ENCODE results near the gene RBP7. TPM values are rescaled to one million over a fixed set of nuclear protein-coding genes. Genes with fewer than 3 reads are reported as not detected.

The RBP7 gene
- total and polyA plus RNA-seq, 4 donors: 1.2 to 11.8 (median 4.8) TPM

DNA sequence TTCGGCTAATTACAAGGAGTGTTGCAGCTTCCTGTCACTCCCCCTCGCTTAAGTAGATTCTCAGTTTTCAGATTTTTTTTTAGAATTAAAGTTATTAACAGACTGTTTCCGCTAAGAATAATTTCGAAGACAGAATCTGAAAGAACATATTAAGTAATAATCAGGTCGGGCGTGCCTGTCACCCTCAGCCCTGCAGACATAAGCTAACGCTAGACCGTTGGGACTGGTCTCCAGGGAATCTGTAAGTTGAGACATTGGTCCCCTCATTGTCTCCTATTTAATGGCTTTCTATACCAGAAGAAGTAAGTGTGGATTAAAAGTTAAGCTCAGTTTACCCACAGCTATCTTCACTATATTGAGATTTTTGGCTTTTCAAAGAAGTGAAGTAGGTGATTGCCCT is 39.3 kb upstream of the RBP7 start (continued):
- TF ChIP-seq HNF4A (conservative IDR thresholded peaks at IDR 0.05) (no peak), HNF4G (IDR thresholded peaks at IDR 0.05) (no peak)
- TF ChIP-seq, protein P1, sequence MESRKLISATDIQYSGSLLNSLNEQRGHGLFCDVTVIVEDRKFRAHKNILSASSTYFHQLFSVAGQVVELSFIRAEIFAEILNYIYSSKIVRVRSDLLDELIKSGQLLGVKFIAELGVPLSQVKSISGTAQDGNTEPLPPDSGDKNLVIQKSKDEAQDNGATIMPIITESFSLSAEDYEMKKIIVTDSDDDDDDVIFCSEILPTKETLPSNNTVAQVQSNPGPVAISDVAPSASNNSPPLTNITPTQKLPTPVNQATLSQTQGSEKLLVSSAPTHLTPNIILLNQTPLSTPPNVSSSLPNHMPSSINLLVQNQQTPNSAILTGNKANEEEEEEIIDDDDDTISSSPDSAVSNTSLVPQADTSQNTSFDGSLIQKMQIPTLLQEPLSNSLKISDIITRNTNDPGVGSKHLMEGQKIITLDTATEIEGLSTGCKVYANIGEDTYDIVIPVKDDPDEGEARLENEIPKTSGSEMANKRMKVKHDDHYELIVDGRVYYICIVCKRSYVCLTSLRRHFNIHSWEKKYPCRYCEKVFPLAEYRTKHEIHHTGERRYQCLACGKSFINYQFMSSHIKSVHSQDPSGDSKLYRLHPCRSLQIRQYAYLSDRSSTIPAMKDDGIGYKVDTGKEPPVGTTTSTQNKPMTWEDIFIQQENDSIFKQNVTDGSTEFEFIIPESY (IDR thresholded peaks at IDR 0.05): no peak

DNA sequence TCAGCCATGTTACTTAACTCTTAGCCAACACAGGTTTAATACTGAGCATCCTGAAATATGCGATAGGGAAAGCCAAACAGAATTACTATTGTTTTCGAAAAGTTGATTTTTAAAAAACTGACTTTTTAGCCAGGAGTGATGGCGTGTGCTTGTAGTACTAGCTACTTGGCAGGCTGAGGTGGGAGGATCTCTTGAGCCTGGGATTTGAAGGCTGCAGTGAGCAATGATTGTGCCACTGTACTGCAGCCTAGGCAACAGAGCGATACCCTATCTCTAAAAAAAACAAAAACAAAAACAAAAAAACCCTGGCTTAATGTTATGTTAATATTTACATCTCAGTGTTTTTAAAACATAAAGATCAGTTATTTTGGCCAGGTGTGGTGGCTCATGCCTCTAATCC is 37.0 kb upstream of the RBP7 start:
- Histone ChIP-seq H3K9ac (ENCODE audit: low read depth in 1 of 2, low read length in 2 of 2) (no peak overlapping the region), H3K36me3 (ENCODE audit: control insufficient read depth in 4 of 4, insufficient read depth in 3 of 4, low read depth in 1 of 4, low read length in 3 of 4) (peaks cover 0 to 4% (median 0%) of the 10 kb centered on the region in 4 donors), H3K4me3 (ENCODE audit: low read depth in 1 of 3, low read length in 3 of 3) (no peak overlapping the region), H3K27ac (ENCODE audit: low read depth in 1 of 2, low read length in 2 of 2) (no peak overlapping the region), H3K4me1 (ENCODE audit: control insufficient read depth in 4 of 4, insufficient read depth in 4 of 4, low read length in 3 of 4) (no peaks in the 10 kb centered on the region), H3K9me3 (ENCODE audit: control insufficient read depth in 4 of 4, low read length in 3 of 4) (no peaks in the 10 kb centered on the region), H3K27me3 (ENCODE audit: control insufficient read depth in 4 of 4, insufficient read depth in 4 of 4, low read length in 3 of 4) (no peaks in the 10 kb centered on the region)
- no peak for DNase-seq (ENCODE audit: low spot score)
- 97% methylated on average over 4 of the region's 4 CpGs for WGBS
- TF ChIP-seq, protein P2, sequence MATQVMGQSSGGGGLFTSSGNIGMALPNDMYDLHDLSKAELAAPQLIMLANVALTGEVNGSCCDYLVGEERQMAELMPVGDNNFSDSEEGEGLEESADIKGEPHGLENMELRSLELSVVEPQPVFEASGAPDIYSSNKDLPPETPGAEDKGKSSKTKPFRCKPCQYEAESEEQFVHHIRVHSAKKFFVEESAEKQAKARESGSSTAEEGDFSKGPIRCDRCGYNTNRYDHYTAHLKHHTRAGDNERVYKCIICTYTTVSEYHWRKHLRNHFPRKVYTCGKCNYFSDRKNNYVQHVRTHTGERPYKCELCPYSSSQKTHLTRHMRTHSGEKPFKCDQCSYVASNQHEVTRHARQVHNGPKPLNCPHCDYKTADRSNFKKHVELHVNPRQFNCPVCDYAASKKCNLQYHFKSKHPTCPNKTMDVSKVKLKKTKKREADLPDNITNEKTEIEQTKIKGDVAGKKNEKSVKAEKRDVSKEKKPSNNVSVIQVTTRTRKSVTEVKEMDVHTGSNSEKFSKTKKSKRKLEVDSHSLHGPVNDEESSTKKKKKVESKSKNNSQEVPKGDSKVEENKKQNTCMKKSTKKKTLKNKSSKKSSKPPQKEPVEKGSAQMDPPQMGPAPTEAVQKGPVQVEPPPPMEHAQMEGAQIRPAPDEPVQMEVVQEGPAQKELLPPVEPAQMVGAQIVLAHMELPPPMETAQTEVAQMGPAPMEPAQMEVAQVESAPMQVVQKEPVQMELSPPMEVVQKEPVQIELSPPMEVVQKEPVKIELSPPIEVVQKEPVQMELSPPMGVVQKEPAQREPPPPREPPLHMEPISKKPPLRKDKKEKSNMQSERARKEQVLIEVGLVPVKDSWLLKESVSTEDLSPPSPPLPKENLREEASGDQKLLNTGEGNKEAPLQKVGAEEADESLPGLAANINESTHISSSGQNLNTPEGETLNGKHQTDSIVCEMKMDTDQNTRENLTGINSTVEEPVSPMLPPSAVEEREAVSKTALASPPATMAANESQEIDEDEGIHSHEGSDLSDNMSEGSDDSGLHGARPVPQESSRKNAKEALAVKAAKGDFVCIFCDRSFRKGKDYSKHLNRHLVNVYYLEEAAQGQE (IDR thresholded peaks at IDR 0.05): no peak
- TF ChIP-seq, protein P1 (IDR thresholded peaks at IDR 0.05): no peak
- no peak for TF ChIP-seq HNF4G (IDR thresholded peaks at IDR 0.05)
- TF ChIP-seq YY1 (IDR thresholded peaks at IDR 0.05): no peak
- TF ChIP-seq, protein P3, sequence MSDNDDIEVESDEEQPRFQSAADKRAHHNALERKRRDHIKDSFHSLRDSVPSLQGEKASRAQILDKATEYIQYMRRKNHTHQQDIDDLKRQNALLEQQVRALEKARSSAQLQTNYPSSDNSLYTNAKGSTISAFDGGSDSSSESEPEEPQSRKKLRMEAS (IDR thresholded peaks at IDR 0.05): no peak
- no peak for TF ChIP-seq RXRA (IDR thresholded peaks at IDR 0.05)
- TF ChIP-seq NR2F2 (IDR thresholded peaks at IDR 0.05): no peak
- TF ChIP-seq HNF4A (conservative IDR thresholded peaks at IDR 0.05): no peak
- TF ChIP-seq FOXA2 (IDR thresholded peaks at IDR 0.05): no peak
- no peak for TF ChIP-seq EGR1 (IDR thresholded peaks at IDR 0.05; ENCODE audit: low read depth in 2 of 2)
- no peak for TF ChIP-seq FOXA1 (IDR thresholded peaks at IDR 0.05)
- no peak for TF ChIP-seq JUND (IDR thresholded peaks at IDR 0.05)
- TF ChIP-seq, protein P4, sequence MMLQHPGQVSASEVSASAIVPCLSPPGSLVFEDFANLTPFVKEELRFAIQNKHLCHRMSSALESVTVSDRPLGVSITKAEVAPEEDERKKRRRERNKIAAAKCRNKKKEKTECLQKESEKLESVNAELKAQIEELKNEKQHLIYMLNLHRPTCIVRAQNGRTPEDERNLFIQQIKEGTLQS (IDR thresholded peaks at IDR 0.05): no peak
- no peak for TF ChIP-seq SP1 (IDR thresholded peaks at IDR 0.05)
- TF ChIP-seq, protein P5, sequence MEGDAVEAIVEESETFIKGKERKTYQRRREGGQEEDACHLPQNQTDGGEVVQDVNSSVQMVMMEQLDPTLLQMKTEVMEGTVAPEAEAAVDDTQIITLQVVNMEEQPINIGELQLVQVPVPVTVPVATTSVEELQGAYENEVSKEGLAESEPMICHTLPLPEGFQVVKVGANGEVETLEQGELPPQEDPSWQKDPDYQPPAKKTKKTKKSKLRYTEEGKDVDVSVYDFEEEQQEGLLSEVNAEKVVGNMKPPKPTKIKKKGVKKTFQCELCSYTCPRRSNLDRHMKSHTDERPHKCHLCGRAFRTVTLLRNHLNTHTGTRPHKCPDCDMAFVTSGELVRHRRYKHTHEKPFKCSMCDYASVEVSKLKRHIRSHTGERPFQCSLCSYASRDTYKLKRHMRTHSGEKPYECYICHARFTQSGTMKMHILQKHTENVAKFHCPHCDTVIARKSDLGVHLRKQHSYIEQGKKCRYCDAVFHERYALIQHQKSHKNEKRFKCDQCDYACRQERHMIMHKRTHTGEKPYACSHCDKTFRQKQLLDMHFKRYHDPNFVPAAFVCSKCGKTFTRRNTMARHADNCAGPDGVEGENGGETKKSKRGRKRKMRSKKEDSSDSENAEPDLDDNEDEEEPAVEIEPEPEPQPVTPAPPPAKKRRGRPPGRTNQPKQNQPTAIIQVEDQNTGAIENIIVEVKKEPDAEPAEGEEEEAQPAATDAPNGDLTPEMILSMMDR (IDR thresholded peaks at IDR 0.05; ENCODE audit: low read depth, low read length, missing input control): no peak

Data from liver (tissue), 9 donors.